ENCODE data around the gene RPS6KA5.
"Not testable (repeated sequence)": the region's sequence is repeated elsewhere in the genome, so short reads cannot be mapped to it uniquely, and the experiment has no call there.

Gene RPS6KA5

DNA sequence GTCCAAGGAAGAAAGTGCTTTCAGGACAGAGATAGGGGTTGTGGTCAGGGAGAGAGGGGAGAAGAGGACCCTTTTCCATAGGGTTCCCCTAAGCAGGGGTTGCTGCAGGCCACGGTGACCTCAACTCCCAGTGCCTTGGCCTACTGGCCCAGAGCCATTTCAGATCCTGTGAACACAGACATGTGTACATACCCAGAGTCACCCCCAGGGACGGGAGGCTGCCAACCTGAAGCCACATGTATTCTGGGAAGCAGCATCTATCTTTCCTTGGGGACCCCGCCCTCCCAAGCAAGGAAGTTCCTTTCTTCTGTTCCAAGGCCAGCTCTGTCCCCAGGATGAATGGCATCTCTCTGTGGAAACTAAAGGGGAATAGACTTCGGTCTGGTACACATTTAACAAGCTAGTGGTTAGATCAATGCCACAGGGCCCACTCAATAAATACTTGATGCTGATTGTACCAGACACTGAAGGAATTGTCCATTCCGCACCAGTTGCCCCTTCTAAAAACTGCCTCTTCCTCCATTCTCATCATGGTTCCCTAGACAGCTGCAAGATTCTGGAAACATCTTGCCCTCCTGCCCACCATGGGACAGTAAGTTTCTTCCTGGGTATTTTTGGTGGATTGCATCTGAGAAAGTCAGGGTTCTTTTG is 28.3 kb upstream of the RPS6KA5 start:
- DNase-seq: no peak
- Histone ChIP-seq H3K27ac (no peak overlapping the region), H3K9me3 (ENCODE audit: severe bottlenecking) (no peaks in the 10 kb centered on the region), H3K36me3 (no peaks in the 10 kb centered on the region), H3K27me3 (ENCODE audit: insufficient read depth, low read depth, severe bottlenecking) (no peaks in the 10 kb centered on the region), H3K4me3 (ENCODE audit: low read depth, low read length) (no peak overlapping the region)
- no peak for TF ChIP-seq CTCF (IDR thresholded peaks at IDR 0.05; ENCODE audit: low read depth, low read length)

DNA sequence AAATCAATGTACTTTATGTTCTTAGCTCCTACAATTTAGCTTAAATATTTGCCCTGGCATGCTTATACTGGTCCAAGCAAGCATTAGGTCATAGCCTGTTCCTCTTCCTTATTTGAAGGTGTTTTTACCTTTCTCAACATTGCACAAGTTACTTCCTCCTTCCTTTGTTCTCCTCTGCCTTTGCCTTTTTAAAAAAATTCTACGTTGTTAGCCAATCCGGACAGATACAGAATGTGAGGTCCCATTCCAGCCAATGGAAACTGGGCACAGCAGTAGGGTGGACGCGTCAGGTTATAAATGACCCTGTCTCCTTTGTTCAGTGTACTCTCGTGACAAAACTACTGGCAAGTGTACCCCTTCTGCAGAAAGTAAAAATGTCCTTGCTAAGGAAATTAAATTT is 27.0 kb upstream of the RPS6KA5 start:
- DNase-seq, H3K27ac ChIP-seq: not testable (repeated sequence)

DNA sequence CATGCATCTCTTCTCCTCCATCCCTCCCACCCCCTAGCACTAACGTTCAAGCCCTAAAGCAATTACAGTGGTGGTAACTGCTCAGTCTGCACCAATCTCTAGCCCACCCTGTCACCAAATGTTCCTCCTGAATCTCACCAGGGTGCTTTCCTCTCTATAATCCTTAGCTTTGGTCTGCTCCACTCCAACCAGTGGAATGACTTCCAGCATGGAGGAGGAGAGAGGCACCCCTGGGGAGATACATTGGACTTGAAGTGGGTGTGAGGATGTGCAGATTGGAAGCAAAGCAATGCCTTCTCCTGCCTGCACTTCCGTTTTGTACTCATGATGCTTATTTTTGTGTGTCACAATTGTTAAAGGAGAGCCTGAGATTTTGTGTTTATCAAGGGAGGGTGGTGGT is 24.1 kb upstream of the RPS6KA5 start:
- H3K27ac ChIP-seq: no peak overlapping the region
- DNase-seq: no peak
- H3K9me3 ChIP-seq (ENCODE audit: severe bottlenecking): no peaks in the 10 kb centered on the region
- H3K36me3 ChIP-seq: no peaks in the 10 kb centered on the region
- no peak overlapping the region for H3K4me3 ChIP-seq (ENCODE audit: low read depth, low read length)
- H3K27me3 ChIP-seq (ENCODE audit: insufficient read depth, low read depth, severe bottlenecking): no peaks in the 10 kb centered on the region
- TF ChIP-seq CTCF (IDR thresholded peaks at IDR 0.05; ENCODE audit: low read depth, low read length): no peak

More for the DNA sequence above, 27.0 kb upstream of the RPS6KA5 start:
- not testable (repeated sequence) for H3K9me3 ChIP-seq (ENCODE audit: severe bottlenecking); H3K36me3 ChIP-seq; H3K27me3 ChIP-seq (ENCODE audit: insufficient read depth, low read depth, severe bottlenecking); H3K4me3 ChIP-seq (ENCODE audit: low read depth, low read length)

- no peak overlapping the region for H3K4me3 ChIP-seq (ENCODE audit: low read depth, low read length)
- no peaks in the 10 kb centered on the region for H3K27me3 ChIP-seq (ENCODE audit: insufficient read depth, low read depth, severe bottlenecking)
- no peak for TF ChIP-seq CTCF (IDR thresholded peaks at IDR 0.05; ENCODE audit: low read depth, low read length)
- H3K9me3 ChIP-seq (ENCODE audit: severe bottlenecking): no peaks in the 10 kb centered on the region
- H3K27ac ChIP-seq: no peak overlapping the region
- DNase-seq: no peak
- no peaks in the 10 kb centered on the region for H3K36me3 ChIP-seq
Observed at GRCh38 chr14:91082282-91082681, 21.8 kb upstream of the RPS6KA5 start.

DNA sequence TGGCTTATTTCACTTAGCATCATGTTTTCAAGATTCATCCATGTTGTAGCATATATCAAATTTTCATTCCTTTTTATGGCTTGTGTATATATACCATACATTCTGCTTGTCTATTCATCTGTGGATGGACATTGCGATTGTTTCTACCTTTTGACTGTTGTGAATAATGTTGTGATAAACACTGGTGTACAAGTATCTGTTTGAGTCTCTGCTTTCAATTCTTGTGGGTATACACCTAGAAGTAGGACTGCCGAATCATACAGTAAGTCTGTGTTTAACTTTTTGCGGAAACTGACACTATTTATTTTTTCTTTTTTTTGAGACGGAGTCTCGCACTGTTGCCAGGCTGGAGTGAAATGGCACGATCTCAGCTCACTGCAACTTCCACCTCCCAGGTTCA is 19.6 kb upstream of the RPS6KA5 start:
- Histone ChIP-seq H3K4me3 (ENCODE audit: low read depth, low read length) (no peak overlapping the region), H3K9me3 (ENCODE audit: severe bottlenecking) (no peaks in the 10 kb centered on the region), H3K27me3 (ENCODE audit: insufficient read depth, low read depth, severe bottlenecking) (no peaks in the 10 kb centered on the region), H3K36me3 (no peaks in the 10 kb centered on the region), H3K27ac (no peak overlapping the region)
- no peak for DNase-seq
- no peak for TF ChIP-seq CTCF (IDR thresholded peaks at IDR 0.05; ENCODE audit: low read depth, low read length)

- Histone ChIP-seq H3K27ac (no peak overlapping the region), H3K27me3 (ENCODE audit: insufficient read depth, low read depth, severe bottlenecking) (no peaks in the 10 kb centered on the region)
- DNase-seq: no peak
Observed at GRCh38 chr14:91078095-91078737, 17.8 kb upstream of the RPS6KA5 start.

More at GRCh38 chr14:91078095-91078737, 17.8 kb upstream of the RPS6KA5 start:
- no peaks in the 10 kb centered on the region for H3K9me3 ChIP-seq (ENCODE audit: severe bottlenecking)
- no peak for TF ChIP-seq CTCF (IDR thresholded peaks at IDR 0.05; ENCODE audit: low read depth, low read length)
- H3K4me3 ChIP-seq (ENCODE audit: low read depth, low read length): no peak overlapping the region
- H3K36me3 ChIP-seq: no peaks in the 10 kb centered on the region

Data from WERI-Rb-1 (cell line).